ENCODE measurements around the gene MRPL48.
"Not testable (repeated sequence)": the region's sequence is repeated elsewhere in the genome, so short reads cannot be mapped to it uniquely, and the experiment has no call there.

Gene MRPL48

GRCh38 chr11:73781303-73781702 is 6.4 kb upstream of the MRPL48 start:
- DNase-seq, result no peak

- DNase-seq, result no peak
Measured at GRCh38 chr11:73783483-73784020, 4.1 kb upstream of the MRPL48 start.

DNA sequence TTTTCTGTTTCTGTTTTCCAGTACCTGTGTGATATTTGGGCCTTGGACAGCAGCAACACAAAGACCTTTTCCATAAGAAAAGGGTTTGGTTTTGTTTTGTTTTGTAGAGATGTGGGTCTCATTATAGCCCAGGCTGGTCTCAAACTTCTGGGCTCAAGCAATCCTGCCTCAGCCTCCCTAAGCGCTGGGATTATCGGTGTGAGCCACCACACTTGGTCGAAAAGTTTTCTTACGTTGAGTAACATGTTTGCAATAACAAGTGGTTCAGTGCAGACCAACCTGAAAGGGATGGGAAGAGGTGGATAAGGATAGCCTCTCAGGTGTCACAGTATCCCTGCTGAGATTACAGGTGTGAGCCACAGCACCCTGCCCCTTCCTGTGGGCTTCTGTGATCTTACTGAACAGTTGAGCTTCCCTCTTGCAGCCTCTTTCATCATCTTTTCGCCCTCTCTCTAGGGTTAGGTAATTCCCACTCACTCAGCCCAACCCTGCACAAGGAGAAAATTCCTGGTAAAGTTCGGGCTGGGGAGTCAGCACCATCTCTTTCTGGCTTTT is 3.5 kb upstream of the MRPL48 start:
- no peak for DNase-seq

GRCh38 chr11:73784734-73785133 is 2.9 kb upstream of the MRPL48 start:
- no peak for DNase-seq

DNA sequence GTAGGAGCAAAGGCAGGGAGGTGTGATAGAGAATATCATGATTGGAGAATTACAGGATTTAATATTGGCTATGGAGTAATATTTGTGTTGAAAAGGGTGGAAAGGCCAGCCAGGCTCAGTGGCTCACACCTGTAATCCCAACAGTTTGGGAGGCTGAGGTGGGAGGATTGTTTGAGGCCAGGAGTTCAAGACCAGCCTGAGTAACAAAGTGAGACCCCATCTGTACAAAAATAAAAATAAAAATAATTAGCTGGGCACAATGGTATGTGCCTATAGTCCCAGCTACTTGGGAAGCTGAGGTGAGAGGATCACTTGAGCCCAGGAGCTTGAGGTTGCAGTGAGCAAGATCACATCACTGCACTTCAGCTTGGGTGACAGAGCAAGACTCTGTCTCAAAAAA is 2.2 kb upstream of the MRPL48 start:
- not testable (repeated sequence) for DNase-seq

GRCh38 chr11:73787051-73787642 is 527 bp upstream of the MRPL48 start:
- peak; percentile 32 for DNase-seq

DNA sequence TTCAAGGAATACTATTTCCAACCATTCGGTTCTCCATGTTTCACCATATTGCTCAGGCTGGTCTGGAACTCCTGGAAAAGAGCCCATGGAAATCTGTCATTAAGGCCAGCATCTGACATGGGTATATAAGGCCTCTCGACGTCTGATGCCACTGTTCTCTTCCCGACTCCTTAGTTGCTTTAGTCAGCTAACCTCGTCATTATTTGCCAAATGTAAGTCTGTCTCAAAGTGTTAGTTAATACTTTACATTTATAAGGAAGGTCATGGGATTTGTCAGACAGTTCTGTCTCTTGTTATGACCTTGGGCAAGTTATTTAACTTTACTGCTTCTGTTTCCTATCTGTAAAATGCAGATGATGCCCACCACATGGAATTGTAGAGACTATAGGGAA is 1.6 kb downstream of the MRPL48 start:
- DNase-seq, result no peak

- DNase-seq, result no peak
Measured at GRCh38 chr11:73792584-73792983, 4.9 kb downstream of the MRPL48 start.

DNA sequence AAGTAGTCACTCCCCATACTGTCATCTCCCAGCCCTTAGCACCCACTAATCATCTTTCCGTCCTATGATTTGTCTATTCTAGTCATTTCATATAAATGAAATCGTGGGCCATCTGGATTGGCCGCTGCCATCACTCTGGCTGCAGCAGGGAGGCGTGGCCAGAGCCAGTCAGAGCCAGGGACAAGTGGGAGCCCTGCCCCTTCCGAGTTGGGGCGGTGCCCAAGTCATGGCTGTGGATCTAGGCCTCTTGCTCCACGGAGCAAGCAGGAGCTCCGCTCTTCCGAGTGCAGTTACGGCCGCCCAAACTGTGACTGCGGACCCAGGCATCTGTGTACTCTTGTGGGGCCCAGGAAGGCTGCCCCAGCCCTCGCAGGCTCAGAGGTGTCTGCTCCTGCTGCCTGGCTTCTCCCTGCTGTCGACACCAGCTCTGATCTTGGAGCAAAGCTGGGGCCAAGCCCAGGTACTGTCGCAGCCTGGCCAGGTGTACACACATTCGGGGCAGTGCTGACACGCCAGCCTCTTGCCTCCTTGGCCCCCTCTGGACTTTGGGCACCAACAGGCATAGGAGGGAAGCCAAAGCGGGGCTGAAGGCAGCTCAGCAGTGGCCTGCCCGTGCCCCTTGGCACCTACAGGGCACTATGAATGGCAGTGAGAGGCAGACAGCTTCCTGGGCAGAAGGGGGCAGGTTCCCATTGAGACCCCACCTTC is 8.4 kb downstream of the MRPL48 start:
- DNase-seq, result no peak

- DNase-seq, result no peak
Measured at GRCh38 chr11:73797457-73797856, 9.8 kb downstream of the MRPL48 start.

DNA sequence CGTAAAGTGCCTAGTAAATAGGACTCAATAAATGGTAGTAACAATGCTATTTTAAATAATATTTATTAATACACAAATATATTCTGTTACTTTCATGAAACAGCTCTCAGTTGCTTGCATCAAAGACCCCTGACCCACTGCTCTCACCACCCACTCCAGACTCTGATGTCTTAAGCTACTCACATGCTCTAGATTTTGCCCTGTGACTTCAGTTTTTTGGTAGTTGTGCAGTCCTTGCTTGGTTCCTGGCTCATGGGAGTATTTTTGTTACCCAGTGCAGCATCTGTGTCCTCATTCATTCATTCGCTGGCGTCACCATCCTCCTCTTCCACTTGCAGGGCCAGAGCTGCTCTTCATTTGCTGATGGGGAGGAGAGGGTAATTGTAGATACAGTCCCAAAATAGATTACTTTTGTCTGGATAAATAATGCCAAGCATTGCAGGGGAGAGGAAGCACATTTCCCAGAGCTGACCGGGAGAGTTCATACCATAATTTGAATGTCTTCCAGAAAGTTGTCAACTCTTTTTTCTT is 12.7 kb downstream of the MRPL48 start:
- DNase-seq, result no peak

DNA sequence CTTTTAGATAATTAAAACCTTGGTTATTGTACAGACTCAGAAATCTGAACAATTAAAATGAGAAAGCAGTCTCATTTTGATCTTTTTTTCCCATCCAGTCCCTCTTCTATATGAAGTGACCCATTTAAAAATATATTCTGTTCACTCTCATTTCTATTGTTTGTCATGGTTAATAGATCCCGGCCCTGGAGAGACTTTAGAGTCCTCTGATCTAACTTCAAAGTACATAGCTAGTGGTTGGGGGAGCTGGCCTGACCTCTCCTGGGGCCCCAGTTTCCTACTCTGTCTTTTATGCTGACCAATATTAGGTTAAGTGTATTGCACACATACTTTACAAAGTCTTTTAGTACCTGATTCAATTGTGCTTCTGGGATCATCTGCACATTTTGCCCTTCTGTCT is 13.5 kb downstream of the MRPL48 start:
- DNase-seq, result no peak

- no peak for DNase-seq
Measured at GRCh38 chr11:73804712-73805111, 17.0 kb downstream of the MRPL48 start.

DNA sequence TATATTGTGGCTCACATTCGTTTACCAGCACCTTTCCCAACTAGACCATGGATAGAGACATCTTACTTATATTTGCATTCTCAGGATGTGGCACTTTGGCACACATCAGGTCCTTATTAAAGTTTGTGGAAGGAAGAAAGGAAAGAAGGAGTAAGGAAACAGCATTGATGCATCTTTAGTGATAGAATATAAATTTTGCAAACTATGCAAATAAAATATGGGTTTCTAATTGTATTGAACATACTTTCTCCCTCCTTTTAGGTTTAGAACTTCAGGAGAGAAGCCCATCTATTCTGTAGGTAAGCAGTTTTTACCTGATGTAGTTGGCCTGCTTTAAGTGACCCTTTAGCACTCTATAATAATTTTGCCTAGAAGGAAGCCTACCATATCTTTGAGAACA is 20.4 kb downstream of the MRPL48 start:
- no peak for DNase-seq

GRCh38 chr11:73810637-73811036 is 23.0 kb downstream of the MRPL48 start:
- DNase-seq, result no peak

GRCh38 chr11:73812234-73812633 is 24.6 kb downstream of the MRPL48 start:
- DNase-seq, result no peak

- DNase-seq, result no peak
Measured at GRCh38 chr11:73814812-73815211, 27.1 kb downstream of the MRPL48 start.

- no peak for DNase-seq
Measured at GRCh38 chr11:73818846-73819245, 31.2 kb downstream of the MRPL48 start.

GRCh38 chr11:73830261-73830660 is 42.6 kb downstream of the MRPL48 start:
- no peak for DNase-seq

- DNase-seq, result no peak
Measured at GRCh38 chr11:73833067-73833466, 45.4 kb downstream of the MRPL48 start.

DNA sequence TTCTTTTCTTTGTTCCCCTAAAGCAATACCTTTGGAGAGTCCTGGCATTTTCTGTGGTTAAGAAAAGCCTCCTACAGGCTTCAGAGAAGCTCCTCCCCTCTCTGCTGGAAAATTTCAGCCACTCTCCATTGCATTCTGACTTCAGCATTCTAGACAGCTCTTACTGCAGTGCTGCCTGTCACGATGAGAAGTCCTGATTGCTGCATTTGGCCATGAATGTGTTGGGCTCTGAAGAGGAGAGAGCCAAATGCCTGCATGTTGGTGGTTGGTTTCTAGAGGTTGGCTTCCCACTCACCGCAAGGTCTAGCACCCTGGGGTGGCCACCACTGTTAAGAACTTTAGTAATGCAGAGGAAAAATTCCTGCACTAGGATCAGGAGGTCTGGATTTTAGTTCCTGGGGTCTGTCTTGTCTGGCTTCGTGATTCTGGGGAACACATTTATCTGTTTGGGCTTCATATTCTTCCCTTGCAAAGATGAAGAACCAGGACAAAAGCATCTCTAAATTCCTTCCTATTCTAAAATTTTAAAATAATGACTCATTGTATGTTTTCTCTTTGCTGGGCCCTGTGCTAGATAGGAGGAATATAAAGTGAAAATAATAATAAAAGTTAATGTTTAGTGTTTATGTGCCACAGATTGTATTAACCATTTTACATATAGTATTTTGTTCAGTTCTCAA is 50.9 kb downstream of the MRPL48 start:
- no peak for DNase-seq

GRCh38 chr11:73839123-73839457 is 51.4 kb downstream of the MRPL48 start:
- no peak for DNase-seq

GRCh38 chr11:73851046-73851764 is 63.5 kb downstream of the MRPL48 start:
- no peak for DNase-seq

All from stimulated activated CD8-positive, alpha-beta memory T cell treated with anti-CD3 and anti-CD28 coated beads, Interleukin-4, amount 100 ng/mL, for 48 hours (primary cell).